ENCODE measurements around the gene TFDP3. TPM values are rescaled to one million over a fixed set of nuclear protein-coding genes. Genes with fewer than 3 reads are reported as not detected.

Gene TFDP3
- total RNA-seq, 1 donor = not detected

DNA sequence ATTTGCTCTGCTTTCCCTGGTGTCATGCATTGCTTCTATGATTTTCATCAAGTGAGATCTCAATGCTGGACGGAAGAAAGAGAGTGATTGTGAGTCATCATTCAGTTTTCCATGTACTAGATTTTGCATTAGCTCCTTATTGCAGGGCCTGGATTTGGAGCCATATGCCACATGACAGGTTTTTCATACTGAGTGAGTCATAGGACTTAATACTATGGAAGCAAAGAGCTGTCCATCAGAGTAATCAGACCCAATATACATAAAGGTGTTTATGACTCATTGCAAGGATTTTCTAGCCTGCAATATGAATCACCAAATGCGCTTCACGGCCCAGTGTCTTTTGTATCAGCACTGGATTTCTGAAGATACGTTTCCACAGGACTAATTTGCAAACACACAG, 11.2 kb upstream of the TFDP3 start:
- no peak for DNase-seq (ENCODE audit: low read depth)
- TF ChIP-seq, protein P1, sequence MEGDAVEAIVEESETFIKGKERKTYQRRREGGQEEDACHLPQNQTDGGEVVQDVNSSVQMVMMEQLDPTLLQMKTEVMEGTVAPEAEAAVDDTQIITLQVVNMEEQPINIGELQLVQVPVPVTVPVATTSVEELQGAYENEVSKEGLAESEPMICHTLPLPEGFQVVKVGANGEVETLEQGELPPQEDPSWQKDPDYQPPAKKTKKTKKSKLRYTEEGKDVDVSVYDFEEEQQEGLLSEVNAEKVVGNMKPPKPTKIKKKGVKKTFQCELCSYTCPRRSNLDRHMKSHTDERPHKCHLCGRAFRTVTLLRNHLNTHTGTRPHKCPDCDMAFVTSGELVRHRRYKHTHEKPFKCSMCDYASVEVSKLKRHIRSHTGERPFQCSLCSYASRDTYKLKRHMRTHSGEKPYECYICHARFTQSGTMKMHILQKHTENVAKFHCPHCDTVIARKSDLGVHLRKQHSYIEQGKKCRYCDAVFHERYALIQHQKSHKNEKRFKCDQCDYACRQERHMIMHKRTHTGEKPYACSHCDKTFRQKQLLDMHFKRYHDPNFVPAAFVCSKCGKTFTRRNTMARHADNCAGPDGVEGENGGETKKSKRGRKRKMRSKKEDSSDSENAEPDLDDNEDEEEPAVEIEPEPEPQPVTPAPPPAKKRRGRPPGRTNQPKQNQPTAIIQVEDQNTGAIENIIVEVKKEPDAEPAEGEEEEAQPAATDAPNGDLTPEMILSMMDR (IDR thresholded peaks at IDR 0.05; ENCODE audit: insufficient read depth, low read depth, low read length) = no peak

DNA sequence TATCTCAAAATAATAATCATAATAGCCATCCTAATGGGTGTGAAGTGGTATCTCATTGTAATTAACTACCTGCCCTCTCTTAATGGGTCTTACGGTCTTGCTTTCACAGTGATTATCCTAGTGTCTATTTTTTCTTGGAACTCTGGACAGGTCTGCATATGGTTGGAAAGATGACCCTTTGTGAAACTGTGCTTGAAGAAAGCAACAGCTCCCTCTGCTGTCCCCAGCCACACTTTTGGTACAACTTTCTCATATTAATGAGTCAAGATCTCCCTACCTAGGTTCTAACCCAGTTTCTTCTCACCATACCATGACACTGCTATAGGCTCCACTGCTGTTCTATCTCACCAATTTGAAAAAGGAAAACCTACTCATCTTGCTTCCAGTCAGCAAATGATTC, 2.4 kb downstream of the TFDP3 start:
- H3K4me3 ChIP-seq (ENCODE audit: low read depth, low read length) = no peak overlapping the region
- DNase-seq (ENCODE audit: low read depth) = peak; percentile 12
- TF ChIP-seq, protein P1 (IDR thresholded peaks at IDR 0.05; ENCODE audit: insufficient read depth, low read depth, low read length) = peak; percentile 31

More for the DNA sequence above, 11.2 kb upstream of the TFDP3 start:
- H3K4me3 ChIP-seq (ENCODE audit: low read depth, low read length) = no peak overlapping the region

DNA sequence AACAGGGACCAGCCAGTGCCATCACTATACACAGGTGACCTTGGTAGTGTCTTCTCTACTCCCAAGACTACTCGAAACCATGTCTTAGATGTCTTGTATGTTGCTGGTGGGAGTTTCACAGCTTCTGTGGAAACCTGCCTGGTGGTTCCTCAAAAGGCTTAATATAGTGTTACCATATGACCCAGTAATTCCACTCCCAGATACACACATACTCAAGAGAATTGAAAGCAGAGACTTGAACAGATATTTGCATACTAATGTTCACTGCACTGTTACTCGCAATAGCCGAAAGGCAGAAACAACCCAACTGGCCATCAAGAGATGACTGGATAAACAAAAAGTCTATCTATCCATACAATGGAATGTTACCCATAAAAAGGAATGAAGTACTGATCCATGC, 3.1 kb downstream of the TFDP3 start:
- no peak overlapping the region for H3K4me3 ChIP-seq (ENCODE audit: low read depth, low read length)
- TF ChIP-seq, protein P1 (IDR thresholded peaks at IDR 0.05; ENCODE audit: insufficient read depth, low read depth, low read length) = no peak
- DNase-seq (ENCODE audit: low read depth) = no peak

DNA sequence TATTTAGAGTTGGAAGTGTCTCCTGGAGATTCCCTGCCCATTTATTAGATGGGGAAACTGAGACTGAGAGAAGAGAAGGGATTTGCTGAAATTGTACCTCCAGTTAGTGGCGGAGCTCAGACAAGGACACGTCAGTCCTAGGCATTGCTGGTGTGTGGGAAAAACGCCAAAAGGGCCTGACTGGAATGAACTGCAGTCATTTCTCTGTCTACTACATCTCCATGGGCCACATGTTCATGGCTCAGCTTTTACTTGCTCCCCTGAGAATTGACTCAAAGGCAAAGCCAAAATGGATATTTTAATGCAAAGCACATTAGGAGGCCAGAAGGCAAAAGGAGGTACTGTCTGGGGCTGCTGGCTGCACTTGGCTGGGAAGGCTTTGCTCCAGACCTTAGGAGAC, 3.9 kb downstream of the TFDP3 start:
- no peak overlapping the region for H3K4me3 ChIP-seq (ENCODE audit: low read depth, low read length)
- TF ChIP-seq, protein P1 (IDR thresholded peaks at IDR 0.05; ENCODE audit: insufficient read depth, low read depth, low read length) = no peak
- DNase-seq (ENCODE audit: low read depth) = no peak

DNA sequence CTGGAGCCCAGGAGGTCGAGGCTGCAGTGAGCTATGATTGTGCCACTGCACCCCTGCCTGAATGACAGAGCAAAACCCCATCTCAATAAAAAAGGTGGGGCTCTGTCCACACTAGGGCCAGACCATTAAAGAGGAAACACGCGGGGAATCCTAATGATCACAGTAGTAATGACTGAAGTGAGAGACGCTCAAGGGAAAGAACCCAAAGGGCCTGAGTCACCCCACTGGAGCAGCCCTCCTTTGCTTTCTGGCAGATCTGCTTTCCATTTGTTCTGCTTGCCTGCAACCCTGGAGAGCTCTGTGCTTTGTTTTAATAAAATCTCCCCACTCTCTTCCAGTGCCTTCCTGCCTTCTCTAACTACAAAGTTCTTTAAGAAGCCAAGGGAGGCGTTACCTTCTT, 5.0 kb downstream of the TFDP3 start:
- TF ChIP-seq, protein P1 (IDR thresholded peaks at IDR 0.05; ENCODE audit: insufficient read depth, low read depth, low read length) = no peak
- no peak for DNase-seq (ENCODE audit: low read depth)

DNA sequence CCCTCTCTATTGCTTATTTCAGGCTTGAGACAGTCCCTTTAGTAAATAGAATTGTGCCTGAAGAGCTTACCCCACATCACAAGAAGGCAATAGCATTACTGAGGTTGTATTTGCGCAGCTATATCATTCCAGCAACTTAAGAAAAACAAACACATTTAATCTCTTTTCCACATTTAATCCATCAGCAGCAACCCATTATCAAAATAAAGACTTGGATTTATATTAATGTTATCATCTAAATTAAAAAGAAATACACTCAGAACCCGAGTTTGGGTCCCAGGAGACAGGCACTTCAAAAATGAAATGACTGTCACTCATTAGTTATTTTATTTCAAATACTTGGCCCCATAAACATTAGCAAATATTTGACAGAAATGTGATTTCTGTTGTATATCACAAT, 10.4 kb downstream of the TFDP3 start:
- TF ChIP-seq, protein P1 (IDR thresholded peaks at IDR 0.05; ENCODE audit: insufficient read depth, low read depth, low read length) = no peak
- DNase-seq (ENCODE audit: low read depth) = no peak
- no peak overlapping the region for H3K4me3 ChIP-seq (ENCODE audit: low read depth, low read length)

More for the DNA sequence above, 5.0 kb downstream of the TFDP3 start:
- H3K4me3 ChIP-seq (ENCODE audit: low read depth, low read length) = no peak overlapping the region

DNA sequence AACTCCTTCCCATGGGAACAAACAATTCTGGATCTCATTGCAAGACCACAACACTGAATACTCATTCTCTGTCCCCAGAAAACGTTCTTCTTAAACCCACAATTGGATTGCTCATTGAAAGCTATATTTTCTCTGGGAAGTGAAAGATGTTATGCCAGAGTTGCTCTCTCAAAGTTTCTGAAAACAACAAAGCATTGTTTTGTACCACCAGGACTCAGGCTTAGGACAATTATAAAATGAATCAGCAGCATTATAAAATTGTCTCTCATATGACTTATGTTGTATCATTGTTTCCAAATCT, 26.5 kb downstream of the TFDP3 start:
- no peak for DNase-seq (ENCODE audit: low read depth)
- H3K4me3 ChIP-seq (ENCODE audit: low read depth, low read length) = no peak overlapping the region
- TF ChIP-seq, protein P1 (IDR thresholded peaks at IDR 0.05; ENCODE audit: insufficient read depth, low read depth, low read length) = no peak
